Measurements from ENCODE around the gene TMCC1.
"Not testable (repeated sequence)": the region's sequence is repeated elsewhere in the genome, so short reads cannot be mapped to it uniquely, and the experiment has no call there.

The TMCC1 gene

DNA sequence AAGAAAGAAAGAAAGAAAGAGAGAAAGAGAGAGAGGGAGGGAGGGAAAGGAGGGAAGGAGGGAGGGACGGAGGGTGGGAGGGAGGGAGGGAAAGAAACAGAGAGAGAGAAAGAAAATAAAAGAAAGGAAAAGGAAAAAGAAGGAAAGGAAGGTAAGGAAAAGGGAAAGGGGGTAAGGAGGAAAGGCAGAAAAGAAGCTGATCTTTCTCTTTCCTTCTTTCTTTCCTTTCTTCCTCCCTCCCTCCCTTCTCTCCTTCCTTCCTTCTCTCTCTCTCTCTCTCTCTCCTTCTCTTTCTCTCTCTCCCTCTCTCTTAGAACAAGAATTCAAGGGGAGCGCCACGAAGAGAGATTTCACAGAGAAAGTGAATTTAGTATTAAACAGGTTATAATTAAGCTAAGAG is 25.8 kb upstream of the TMCC1 start:
- H3K4me3 ChIP-seq (ENCODE audit: low read depth, low read length) = no peak overlapping the region
- TF ChIP-seq, protein P1, sequence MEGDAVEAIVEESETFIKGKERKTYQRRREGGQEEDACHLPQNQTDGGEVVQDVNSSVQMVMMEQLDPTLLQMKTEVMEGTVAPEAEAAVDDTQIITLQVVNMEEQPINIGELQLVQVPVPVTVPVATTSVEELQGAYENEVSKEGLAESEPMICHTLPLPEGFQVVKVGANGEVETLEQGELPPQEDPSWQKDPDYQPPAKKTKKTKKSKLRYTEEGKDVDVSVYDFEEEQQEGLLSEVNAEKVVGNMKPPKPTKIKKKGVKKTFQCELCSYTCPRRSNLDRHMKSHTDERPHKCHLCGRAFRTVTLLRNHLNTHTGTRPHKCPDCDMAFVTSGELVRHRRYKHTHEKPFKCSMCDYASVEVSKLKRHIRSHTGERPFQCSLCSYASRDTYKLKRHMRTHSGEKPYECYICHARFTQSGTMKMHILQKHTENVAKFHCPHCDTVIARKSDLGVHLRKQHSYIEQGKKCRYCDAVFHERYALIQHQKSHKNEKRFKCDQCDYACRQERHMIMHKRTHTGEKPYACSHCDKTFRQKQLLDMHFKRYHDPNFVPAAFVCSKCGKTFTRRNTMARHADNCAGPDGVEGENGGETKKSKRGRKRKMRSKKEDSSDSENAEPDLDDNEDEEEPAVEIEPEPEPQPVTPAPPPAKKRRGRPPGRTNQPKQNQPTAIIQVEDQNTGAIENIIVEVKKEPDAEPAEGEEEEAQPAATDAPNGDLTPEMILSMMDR (IDR thresholded peaks at IDR 0.05; ENCODE audit: control insufficient read depth, extremely low read depth, insufficient read depth) = no peak
- DNase-seq (ENCODE audit: low read depth) = no peak

DNA sequence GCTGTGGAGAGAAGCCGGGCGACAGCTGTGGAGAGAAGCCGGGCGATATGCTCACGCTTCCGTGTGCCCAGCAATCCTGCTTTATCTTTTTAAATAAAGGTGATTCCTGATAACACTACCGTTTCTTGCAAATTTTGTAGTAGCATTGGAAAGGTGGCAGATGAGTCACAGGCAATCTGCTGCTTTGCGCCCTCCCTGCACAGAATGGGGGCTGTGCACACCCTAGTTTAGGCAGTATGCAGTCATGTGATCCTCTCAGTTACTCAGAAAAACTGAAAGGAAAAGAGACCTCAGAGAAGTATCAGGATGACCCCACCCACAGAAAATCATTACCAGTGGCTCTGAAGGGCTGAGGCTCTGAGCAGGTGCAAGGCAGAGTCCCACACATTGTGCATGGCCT is 24.9 kb upstream of the TMCC1 start:
- DNase-seq (ENCODE audit: low read depth) = no peak
- H3K4me3 ChIP-seq (ENCODE audit: low read depth, low read length) = no peak overlapping the region
- TF ChIP-seq, protein P1 (IDR thresholded peaks at IDR 0.05; ENCODE audit: control insufficient read depth, extremely low read depth, insufficient read depth) = no peak

DNA sequence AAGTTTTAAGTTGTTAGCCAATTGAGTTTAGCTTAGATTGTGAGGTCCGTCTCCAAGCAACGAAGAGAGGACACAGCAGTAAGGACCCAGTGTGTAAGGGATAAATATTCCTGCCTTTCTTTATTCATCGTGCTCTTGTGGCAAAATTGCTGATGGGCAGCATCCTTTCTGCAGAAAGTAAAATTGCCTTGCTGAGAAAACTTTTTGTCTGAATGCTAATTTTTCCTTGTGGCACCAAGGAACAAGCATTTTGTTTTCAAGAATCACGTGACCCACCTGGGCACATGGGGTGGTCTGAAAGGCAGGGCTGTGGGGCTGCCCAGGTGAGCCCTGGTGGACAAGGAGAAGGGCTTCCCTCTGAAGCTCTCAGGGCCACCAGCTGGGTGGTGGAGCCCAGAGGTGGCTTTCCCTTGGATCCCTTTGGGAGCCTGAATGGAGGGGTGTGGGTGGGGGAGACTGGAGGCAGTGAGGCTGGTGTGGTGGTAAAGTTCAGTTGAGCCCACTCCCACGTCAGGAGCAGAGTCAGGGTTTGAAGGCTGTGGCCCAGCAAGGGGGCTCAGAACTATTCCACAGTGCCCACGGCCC is 24.0 kb upstream of the TMCC1 start:
- TF ChIP-seq, protein P1 (IDR thresholded peaks at IDR 0.05; ENCODE audit: control insufficient read depth, extremely low read depth, insufficient read depth) = no peak
- H3K4me3 ChIP-seq (ENCODE audit: low read depth, low read length) = no peak overlapping the region
- DNase-seq (ENCODE audit: low read depth) = no peak

DNA sequence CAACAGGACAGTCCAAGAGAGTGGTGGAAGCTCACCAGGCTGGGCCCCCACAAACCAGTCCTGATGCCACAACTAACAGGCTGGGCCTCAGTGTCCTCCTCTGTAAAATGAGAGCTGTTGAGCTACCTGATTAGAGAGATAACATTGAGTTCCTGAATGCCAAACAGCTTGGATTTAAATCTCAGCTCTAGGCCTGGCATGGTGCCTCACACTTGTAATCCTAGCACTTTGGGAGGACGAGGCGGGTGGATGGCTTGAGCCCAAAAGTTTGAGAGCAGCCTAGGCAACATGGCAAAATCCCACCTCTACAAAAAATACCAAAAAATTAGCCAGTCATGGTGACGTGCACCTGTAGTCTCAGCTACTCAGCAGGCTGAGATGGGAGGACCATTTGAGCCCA is 20.1 kb upstream of the TMCC1 start:
- TF ChIP-seq, protein P1 (IDR thresholded peaks at IDR 0.05; ENCODE audit: control insufficient read depth, extremely low read depth, insufficient read depth) = no peak
- no peak for DNase-seq (ENCODE audit: low read depth)
- no peak overlapping the region for H3K4me3 ChIP-seq (ENCODE audit: low read depth, low read length)

DNA sequence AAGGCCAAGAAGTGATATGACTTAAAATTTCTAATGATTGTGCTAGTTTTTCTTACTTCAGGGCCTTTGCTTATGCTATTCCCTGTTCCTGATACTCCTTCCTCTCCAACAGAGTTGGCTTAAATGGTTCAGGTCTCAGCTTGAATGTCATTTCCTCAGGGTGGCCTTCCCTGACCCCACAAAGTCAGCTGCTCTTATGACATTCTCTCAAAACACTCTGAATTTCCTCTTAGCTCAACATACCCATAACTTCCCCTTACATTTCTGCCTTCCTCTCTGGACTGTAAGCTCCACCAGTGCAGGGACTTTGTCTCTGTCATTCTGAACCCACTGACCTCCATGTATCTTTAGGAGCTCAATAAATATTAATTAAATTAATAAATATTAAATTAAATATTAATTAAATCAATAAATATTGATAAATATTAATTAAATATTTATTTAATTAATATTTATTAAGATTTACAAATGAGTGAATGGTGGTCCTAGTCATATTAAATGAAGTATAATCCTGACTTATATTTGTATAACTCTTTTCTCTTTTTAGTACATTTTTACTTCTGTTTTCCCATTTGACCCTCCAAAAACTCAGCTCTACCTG is 17.9 kb upstream of the TMCC1 start:
- H3K4me3 ChIP-seq (ENCODE audit: low read depth, low read length) = no peak overlapping the region
- TF ChIP-seq, protein P1 (IDR thresholded peaks at IDR 0.05; ENCODE audit: control insufficient read depth, extremely low read depth, insufficient read depth) = no peak
- no peak for DNase-seq (ENCODE audit: low read depth)

DNA sequence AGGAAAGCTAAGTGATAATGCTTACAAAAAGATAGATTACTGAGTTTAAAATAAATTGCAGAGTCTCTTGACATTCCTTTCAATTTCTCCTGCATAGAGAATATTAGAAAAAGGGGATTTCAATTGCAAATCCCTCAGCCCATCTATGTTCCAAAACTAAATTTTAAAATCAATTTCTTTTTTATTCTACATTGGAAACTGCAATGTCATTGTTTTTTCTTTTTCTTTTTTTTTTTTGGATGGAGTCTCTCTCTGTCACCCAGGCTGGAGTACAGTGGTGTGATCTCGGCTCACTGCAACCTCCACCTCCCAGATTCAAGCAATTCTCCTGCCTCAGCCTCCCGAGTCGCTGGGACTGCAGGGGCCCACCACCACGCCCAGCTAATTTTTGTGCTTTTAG is 15.7 kb upstream of the TMCC1 start:
- DNase-seq (ENCODE audit: low read depth); H3K4me3 ChIP-seq (ENCODE audit: low read depth, low read length): not testable (repeated sequence)

DNA sequence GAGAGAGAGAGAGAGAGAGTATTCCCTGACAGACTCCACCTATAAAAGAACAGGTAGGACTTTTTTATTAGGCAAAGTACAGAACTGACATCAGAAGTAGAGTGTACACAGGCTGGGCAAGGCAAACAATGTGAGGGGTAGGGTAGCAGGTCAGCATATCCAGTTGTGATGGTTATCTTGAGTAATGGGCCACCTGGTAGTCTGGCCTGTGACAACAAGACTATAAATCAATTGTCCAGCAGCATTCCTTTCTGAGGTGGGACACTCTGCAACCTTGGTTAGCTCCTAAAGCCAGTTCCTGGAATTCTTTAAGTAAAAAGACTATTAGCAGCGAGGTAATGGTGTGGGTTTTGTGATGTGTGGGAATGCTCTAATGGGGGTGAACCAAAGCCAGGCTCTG is 14.9 kb upstream of the TMCC1 start:
- TF ChIP-seq, protein P1 (IDR thresholded peaks at IDR 0.05; ENCODE audit: control insufficient read depth, extremely low read depth, insufficient read depth) = no peak
- peak overlapping the region; percentile 21; the same call in 1 of the 2 replicates for H3K4me3 ChIP-seq (ENCODE audit: low read depth, low read length)
- DNase-seq (ENCODE audit: low read depth) = peak; percentile 96

DNA sequence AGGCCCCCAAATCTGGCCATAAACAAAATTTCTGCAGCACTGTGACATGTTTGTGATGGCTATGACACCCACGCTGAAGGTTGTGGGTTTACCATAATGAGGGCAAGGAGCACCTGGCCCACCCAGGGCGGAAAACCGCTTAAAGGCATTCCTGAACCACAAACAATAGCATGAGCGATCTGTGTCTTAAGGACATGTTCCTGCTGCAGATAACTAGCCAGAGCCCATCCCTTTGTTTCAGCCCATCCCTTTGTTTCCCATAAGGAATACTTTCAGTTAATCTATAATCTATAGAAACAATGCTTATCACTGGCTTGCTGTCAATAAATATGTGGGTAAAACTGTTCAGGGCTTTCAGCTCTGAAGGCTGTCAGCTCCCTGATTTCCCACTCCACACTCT is 7.8 kb upstream of the TMCC1 start:
- not testable (repeated sequence) for H3K4me3 ChIP-seq (ENCODE audit: low read depth, low read length)

More for the DNA sequence above, 7.8 kb upstream of the TMCC1 start:
- not testable (repeated sequence) for DNase-seq (ENCODE audit: low read depth)

All from LNCaP clone FGC (cell line).